Measurements from ENCODE around the gene ZNF236. TPM values are rescaled to one million over a fixed set of nuclear protein-coding genes. Genes with fewer than 3 reads are reported as not detected.

Gene ZNF236
- total and polyA plus RNA-seq, 4 donors, result 0.38 to 23.6 (median 10.0) TPM

DNA sequence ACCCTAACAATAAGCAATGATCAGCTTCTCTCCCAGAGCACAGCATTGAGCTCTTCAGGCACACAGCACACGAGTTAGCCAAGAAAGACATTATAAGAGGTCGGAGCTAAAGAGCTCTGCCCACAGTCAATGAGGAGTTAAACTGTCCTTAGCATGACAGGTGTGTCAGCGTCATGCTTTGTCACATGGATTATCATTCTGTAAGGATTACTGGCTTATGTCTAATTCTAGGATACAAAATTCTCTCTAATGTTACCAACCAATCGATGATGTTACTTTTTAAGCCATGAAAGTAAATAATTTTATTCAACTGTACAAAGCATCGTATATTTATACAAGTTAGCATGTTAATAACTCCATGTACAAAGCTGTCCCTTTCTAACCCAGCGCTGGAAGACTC lies 108.8 kb downstream of the ZNF236 start:
- no peaks in the 10 kb centered on the region for H3K4me1 ChIP-seq (ENCODE audit: control insufficient read depth in 1 of 2, insufficient read depth in 2 of 2, low read length in 2 of 2)
- DNase-seq, result no peak
- 91 to 93% methylated on average over 6 of the region's 6 CpGs for WGBS, 2 donors

GRCh38 chr18:76932026-76932819 lies 109.9 kb downstream of the ZNF236 start:
- H3K4me3 ChIP-seq (ENCODE audit: low read length in 2 of 2), result no peak overlapping the region
- H3K27ac ChIP-seq (ENCODE audit: low read depth in 1 of 2, low read length in 2 of 2), result no peak overlapping the region
- intact Hi-C loops (cut with DNase I), result no loop called here
- no peaks in the 10 kb centered on the region for H3K27me3 ChIP-seq (ENCODE audit: control insufficient read depth in 1 of 2, insufficient read depth in 2 of 2, low read length in 1 of 2)
- peaks cover 0 to 4% of the 10 kb centered on the region in 2 donors for H3K36me3 ChIP-seq (ENCODE audit: control insufficient read depth in 1 of 2, insufficient read depth in 2 of 2, low read length in 1 of 2)
- ATAC-seq (ENCODE audit: low FRiP score) (peak; percentile 68), DNase-seq (peak in 1 of 2 donors; percentile 65)
- H3K4me1 ChIP-seq (ENCODE audit: control insufficient read depth in 1 of 2, insufficient read depth in 2 of 2, low read length in 2 of 2), result no peaks in the 10 kb centered on the region
- WGBS, 2 donors, result 84 to 85% methylated on average over 11 of the region's 11 CpGs
- no peaks in the 10 kb centered on the region for H3K9me3 ChIP-seq (ENCODE audit: control insufficient read depth, low read length)

More for the DNA sequence above, 108.8 kb downstream of the ZNF236 start:
- H3K9me3 ChIP-seq (ENCODE audit: control insufficient read depth, low read length), result no peaks in the 10 kb centered on the region
- ATAC-seq (ENCODE audit: low FRiP score), result no peak
- intact Hi-C loops (cut with DNase I), result no loop called here
- H3K27me3 ChIP-seq (ENCODE audit: control insufficient read depth in 1 of 2, insufficient read depth in 2 of 2, low read length in 1 of 2), result no peaks in the 10 kb centered on the region
- no peak overlapping the region for H3K4me3 ChIP-seq (ENCODE audit: low read length in 2 of 2)
- no peak overlapping the region for H3K27ac ChIP-seq (ENCODE audit: low read depth in 1 of 2, low read length in 2 of 2)
- H3K36me3 ChIP-seq (ENCODE audit: control insufficient read depth in 1 of 2, insufficient read depth in 2 of 2, low read length in 1 of 2), result peaks cover 0 to 1% of the 10 kb centered on the region in 2 donors

DNA sequence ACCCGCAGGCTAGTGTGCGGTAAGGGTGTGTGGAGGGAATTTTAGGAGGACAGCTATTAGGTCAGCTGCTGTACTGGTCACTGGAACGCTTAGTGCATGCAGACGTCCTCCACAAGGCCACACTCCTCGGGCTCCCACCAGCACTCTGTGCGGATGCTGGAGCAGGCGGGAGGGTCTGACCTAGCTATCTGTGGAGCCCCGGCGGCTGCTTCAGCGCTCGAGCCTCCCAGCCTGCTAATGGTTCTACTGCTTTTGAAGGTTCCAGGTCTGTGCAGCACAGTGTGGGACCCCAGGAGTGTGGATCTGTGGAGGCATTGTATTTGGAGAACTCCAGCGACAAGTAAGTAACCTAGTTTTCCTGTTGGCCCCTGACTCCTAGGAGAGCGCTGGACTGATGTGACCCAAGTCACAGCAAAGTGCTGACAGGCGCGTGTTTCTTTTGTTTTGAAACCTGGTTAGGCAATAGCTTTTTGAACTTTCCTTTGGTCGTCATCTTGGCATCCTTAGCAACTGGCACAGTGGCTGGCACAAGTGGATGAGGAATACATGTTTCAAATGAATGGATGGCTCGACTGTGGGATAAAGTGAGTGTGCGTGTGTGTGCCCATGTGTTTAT lies 113.5 kb downstream of the ZNF236 start:
- Histone ChIP-seq H3K36me3 (ENCODE audit: control insufficient read depth in 1 of 2, insufficient read depth in 2 of 2, low read length in 1 of 2) (peaks cover 7 to 8% of the 10 kb centered on the region in 2 donors), H3K27ac (ENCODE audit: low read depth in 1 of 2, low read length in 2 of 2) (no peak overlapping the region), H3K4me1 (ENCODE audit: control insufficient read depth in 1 of 2, insufficient read depth in 2 of 2, low read length in 2 of 2) (no peaks in the 10 kb centered on the region), H3K9me3 (ENCODE audit: control insufficient read depth, low read length) (no peaks in the 10 kb centered on the region), H3K4me3 (ENCODE audit: low read length in 2 of 2) (no peak overlapping the region), H3K27me3 (ENCODE audit: control insufficient read depth in 1 of 2, insufficient read depth in 2 of 2, low read length in 1 of 2) (no peaks in the 10 kb centered on the region)
- ATAC-seq (ENCODE audit: low FRiP score), result no peak
- intact Hi-C loops (cut with DNase I), result no loop called here
- no peak for DNase-seq
- 92 to 93% methylated on average over 18 of the region's 18 CpGs for WGBS, 2 donors

DNA sequence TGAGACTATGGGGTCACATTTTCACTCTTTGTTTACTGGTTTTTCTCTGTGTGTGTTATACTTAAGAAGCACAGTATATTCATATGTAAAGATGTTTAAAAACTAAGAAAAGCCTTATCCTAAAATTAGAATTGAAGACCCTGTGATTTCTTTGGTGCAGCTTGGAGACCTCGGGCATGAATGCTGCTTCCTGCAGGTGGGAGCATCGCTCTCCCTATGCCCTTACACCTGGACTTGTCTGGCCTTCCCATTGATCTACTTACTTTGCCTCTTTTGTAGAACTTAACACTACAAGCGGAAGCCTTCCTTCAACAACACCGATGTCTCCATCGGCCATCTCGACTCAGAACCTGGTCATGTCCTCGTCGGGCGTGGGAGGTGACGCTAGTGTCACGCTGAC lies 114.5 kb downstream of the ZNF236 start:
- no peak overlapping the region for H3K4me3 ChIP-seq (ENCODE audit: low read length in 2 of 2)
- H3K4me1 ChIP-seq (ENCODE audit: control insufficient read depth in 1 of 2, insufficient read depth in 2 of 2, low read length in 2 of 2), result no peaks in the 10 kb centered on the region
- intact Hi-C loops (cut with DNase I), result no loop called here
- no peak overlapping the region for H3K27ac ChIP-seq (ENCODE audit: low read depth in 1 of 2, low read length in 2 of 2)
- ATAC-seq (ENCODE audit: low FRiP score), result no peak
- WGBS, 2 donors, result 96% methylated on average over 11 of the region's 11 CpGs
- no peaks in the 10 kb centered on the region for H3K9me3 ChIP-seq (ENCODE audit: control insufficient read depth, low read length)
- no peaks in the 10 kb centered on the region for H3K27me3 ChIP-seq (ENCODE audit: control insufficient read depth in 1 of 2, insufficient read depth in 2 of 2, low read length in 1 of 2)
- no peak for DNase-seq
- peaks cover 7 to 8% of the 10 kb centered on the region in 2 donors for H3K36me3 ChIP-seq (ENCODE audit: control insufficient read depth in 1 of 2, insufficient read depth in 2 of 2, low read length in 1 of 2)

DNA sequence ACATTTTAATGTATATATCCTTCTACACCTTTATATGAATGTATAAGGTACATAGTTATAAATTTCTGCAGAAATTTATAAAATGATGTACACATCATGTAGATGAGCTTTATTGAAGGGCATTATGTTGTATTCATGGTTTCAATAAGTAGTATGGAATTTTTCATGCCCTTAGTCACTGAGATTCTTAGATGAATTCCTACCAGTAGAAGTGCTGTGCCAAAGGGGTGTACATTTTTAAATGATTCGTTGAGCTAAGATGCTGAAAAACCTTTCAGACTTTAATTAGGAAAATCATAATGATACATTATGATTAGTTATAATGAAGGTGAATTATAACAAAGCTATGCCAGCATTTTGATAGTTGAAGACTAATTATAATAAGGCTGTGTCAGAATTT lies 115.2 kb downstream of the ZNF236 start:
- intact Hi-C loops (cut with DNase I), result no loop called here
- Histone ChIP-seq H3K4me3 (ENCODE audit: low read length in 2 of 2) (no peak overlapping the region), H3K27me3 (ENCODE audit: control insufficient read depth in 1 of 2, insufficient read depth in 2 of 2, low read length in 1 of 2) (no peaks in the 10 kb centered on the region), H3K36me3 (ENCODE audit: control insufficient read depth in 1 of 2, insufficient read depth in 2 of 2, low read length in 1 of 2) (peaks cover 7 to 8% of the 10 kb centered on the region in 2 donors), H3K4me1 (ENCODE audit: control insufficient read depth in 1 of 2, insufficient read depth in 2 of 2, low read length in 2 of 2) (no peaks in the 10 kb centered on the region), H3K9me3 (ENCODE audit: control insufficient read depth, low read length) (no peaks in the 10 kb centered on the region), H3K27ac (ENCODE audit: low read depth in 1 of 2, low read length in 2 of 2) (no peak overlapping the region)
- 61 to 64% methylated on average over 1 of the region's 1 CpG for WGBS, 2 donors
- no peak for DNase-seq
- ATAC-seq (ENCODE audit: low FRiP score), result no peak

- intact Hi-C loops (cut with DNase I), result no loop called here
- ATAC-seq (ENCODE audit: low FRiP score), result no peak
- H3K27me3 ChIP-seq (ENCODE audit: control insufficient read depth in 1 of 2, insufficient read depth in 2 of 2, low read length in 1 of 2), result no peaks in the 10 kb centered on the region
- no peaks in the 10 kb centered on the region for H3K9me3 ChIP-seq (ENCODE audit: control insufficient read depth, low read length)
- H3K36me3 ChIP-seq (ENCODE audit: control insufficient read depth in 1 of 2, insufficient read depth in 2 of 2, low read length in 1 of 2), result peaks cover 7 to 8% of the 10 kb centered on the region in 2 donors
- no peak overlapping the region for H3K4me3 ChIP-seq (ENCODE audit: low read length in 2 of 2)
- 88% methylated on average over 12 of the region's 12 CpGs for WGBS, 2 donors
- no peaks in the 10 kb centered on the region for H3K4me1 ChIP-seq (ENCODE audit: control insufficient read depth in 1 of 2, insufficient read depth in 2 of 2, low read length in 2 of 2)
- DNase-seq, result no peak
- no peak overlapping the region for H3K27ac ChIP-seq (ENCODE audit: low read depth in 1 of 2, low read length in 2 of 2)
Measured at GRCh38 chr18:76938619-76939018, 116.3 kb downstream of the ZNF236 start.

DNA sequence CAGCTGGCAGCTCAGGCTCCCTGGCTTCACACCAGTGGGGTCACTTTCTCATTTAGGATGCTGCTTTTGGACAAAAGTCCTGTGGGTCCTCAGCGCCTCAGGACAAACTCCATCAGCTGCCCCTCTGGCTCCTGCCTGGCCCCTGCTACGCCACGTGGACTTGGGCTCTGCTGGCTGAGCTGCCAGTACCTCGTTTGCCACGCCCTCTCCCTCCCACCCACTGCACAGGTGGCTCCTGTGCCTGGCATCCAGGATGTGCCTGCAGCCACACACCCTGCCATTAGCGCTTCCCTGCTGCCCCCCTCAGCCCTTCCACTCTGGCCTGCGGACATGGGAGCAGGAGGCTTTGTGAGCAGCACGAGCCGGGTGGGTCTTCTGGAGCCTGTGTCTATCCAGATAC lies 118.9 kb downstream of the ZNF236 start:
- Histone ChIP-seq H3K9me3 (ENCODE audit: control insufficient read depth, low read length) (no peaks in the 10 kb centered on the region), H3K4me1 (ENCODE audit: control insufficient read depth in 1 of 2, insufficient read depth in 2 of 2, low read length in 2 of 2) (no peaks in the 10 kb centered on the region), H3K27ac (ENCODE audit: low read depth in 1 of 2, low read length in 2 of 2) (no peak overlapping the region), H3K36me3 (ENCODE audit: control insufficient read depth in 1 of 2, insufficient read depth in 2 of 2, low read length in 1 of 2) (peaks cover 7 to 8% of the 10 kb centered on the region in 2 donors), H3K4me3 (ENCODE audit: low read length in 2 of 2) (no peak overlapping the region), H3K27me3 (ENCODE audit: control insufficient read depth in 1 of 2, insufficient read depth in 2 of 2, low read length in 1 of 2) (no peaks in the 10 kb centered on the region)
- intact Hi-C loops (cut with DNase I), result no loop called here
- no peak for ATAC-seq (ENCODE audit: low FRiP score)
- 90 to 97% methylated on average over 9 of the region's 9 CpGs for WGBS, 2 donors
- DNase-seq, result peak in 1 of 2 donors; percentile 33

- no peaks in the 10 kb centered on the region for H3K9me3 ChIP-seq (ENCODE audit: control insufficient read depth, low read length)
- H3K4me3 ChIP-seq (ENCODE audit: low read length in 2 of 2), result no peak overlapping the region
- DNase-seq (peak in 1 of 2 donors; percentile 78), ATAC-seq (ENCODE audit: low FRiP score) (peak; percentile 54)
- no peaks in the 10 kb centered on the region for H3K4me1 ChIP-seq (ENCODE audit: control insufficient read depth in 1 of 2, insufficient read depth in 2 of 2, low read length in 2 of 2)
- no peaks in the 10 kb centered on the region for H3K27me3 ChIP-seq (ENCODE audit: control insufficient read depth in 1 of 2, insufficient read depth in 2 of 2, low read length in 1 of 2)
- H3K36me3 ChIP-seq (ENCODE audit: control insufficient read depth in 1 of 2, insufficient read depth in 2 of 2, low read length in 1 of 2), result peaks cover 2 to 5% of the 10 kb centered on the region in 2 donors
- intact Hi-C loops (cut with DNase I), result no loop called here
- no peak overlapping the region for H3K27ac ChIP-seq (ENCODE audit: low read depth in 1 of 2, low read length in 2 of 2)
- WGBS, 2 donors, result 70 to 76% methylated on average over 6 of the region's 6 CpGs
Measured at GRCh38 chr18:76943542-76944339, 121.4 kb downstream of the ZNF236 start.
